Subcutaneous abdominal adipose tissue (tissue), 5 donors: ENCODE data around the gene LGI2.

Experiments
- H3K27ac ChIP-seq: one replicate; pipeline ENCODE4 v1.7.0; 2013; ENCODE audit warnings: low read depth, mild to moderate bottlenecking, inconsistent platforms, low read length, moderate library complexity
- H3K27me3 ChIP-seq, 5 donors: one replicate each; pipeline ENCODE4 v1.7.0; 2013; ENCODE audit warnings: low read length in 5 of 5, inconsistent platforms in 1 of 5; ENCODE audit not compliant: control insufficient read depth in 5 of 5, insufficient read depth in 4 of 5
- H3K36me3 ChIP-seq, 5 donors: one replicate each; pipeline ENCODE4 v1.7.0; 2013; ENCODE audit warnings: low read length in 5 of 5; ENCODE audit not compliant: control insufficient read depth in 5 of 5, insufficient read depth in 5 of 5
- H3K4me1 ChIP-seq, 5 donors: one replicate each; pipeline ENCODE4 v1.7.0; 2013; ENCODE audit warnings: low read length in 5 of 5, mild to moderate bottlenecking in 3 of 5, moderate library complexity in 1 of 5; ENCODE audit not compliant: control insufficient read depth in 5 of 5, insufficient read depth in 5 of 5
- H3K4me3 ChIP-seq, 5 donors: one replicate each; pipeline ENCODE4 v1.7.0; 2013; ENCODE audit warnings: low read length in 5 of 5, low read depth in 1 of 5
- H3K9ac ChIP-seq, 5 donors: one replicate each; pipeline ENCODE4 v1.7.0; 2013; ENCODE audit warnings: low read length in 5 of 5, mild to moderate bottlenecking in 4 of 5, moderate library complexity in 3 of 5
- H3K9me3 ChIP-seq, 5 donors: one replicate each; pipeline ENCODE4 v1.7.0; 2013; ENCODE audit warnings: low read length in 5 of 5; ENCODE audit not compliant: control insufficient read depth in 5 of 5
- donor health status: healthy.
- donor health status: healthy.
- donor health status: healthy.
- donor health status: healthy.
- donor health status: healthy.

LGI2 gene

DNA sequence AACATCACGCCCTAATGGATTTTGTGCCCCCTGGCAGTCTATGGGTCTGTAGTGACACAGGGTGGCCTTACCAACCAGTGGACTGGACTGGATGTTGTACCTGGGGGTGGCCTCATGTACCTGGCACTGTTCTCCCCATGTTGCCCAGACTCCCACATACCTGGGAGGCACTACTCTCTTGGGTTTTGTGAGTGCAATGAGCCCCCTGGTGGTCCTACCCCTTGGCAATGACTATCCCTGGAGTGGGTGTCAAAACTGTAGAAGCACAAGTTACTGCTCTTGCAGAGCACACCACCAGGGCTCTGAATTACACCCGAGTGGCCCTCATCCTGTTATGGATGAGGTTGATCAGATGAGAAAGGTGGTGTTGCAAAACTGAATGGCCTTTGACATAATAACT is 60.1 kb downstream of the LGI2 start:
- no peak overlapping the region for H3K9ac ChIP-seq
- H3K36me3 ChIP-seq = no peaks in the 10 kb centered on the region
- H3K27me3 ChIP-seq = no peaks in the 10 kb centered on the region
- no peak overlapping the region for H3K4me3 ChIP-seq
- H3K9me3 ChIP-seq = peaks cover 0 to 5% (median 0%) of the 10 kb centered on the region in 5 donors
- no peak overlapping the region for H3K27ac ChIP-seq
- peaks cover 0 to 5% (median 0%) of the 10 kb centered on the region in 5 donors for H3K4me1 ChIP-seq

GRCh38 chr4:24970191-24970590 is 60.6 kb downstream of the LGI2 start:
- Histone ChIP-seq H3K27me3 (no peaks in the 10 kb centered on the region), H3K27ac (no peak overlapping the region), H3K4me1 (peaks cover 0 to 5% (median 0%) of the 10 kb centered on the region in 5 donors), H3K4me3 (no peak overlapping the region), H3K9me3 (peaks cover 0 to 6% (median 0%) of the 10 kb centered on the region in 5 donors), H3K9ac (no peak overlapping the region), H3K36me3 (no peaks in the 10 kb centered on the region)

- Histone ChIP-seq H3K4me3 (no peak overlapping the region), H3K27me3 (no peaks in the 10 kb centered on the region), H3K9ac (no peak overlapping the region), H3K36me3 (no peaks in the 10 kb centered on the region), H3K9me3 (peaks cover 0 to 6% (median 0%) of the 10 kb centered on the region in 5 donors), H3K4me1 (peaks cover 0 to 5% (median 0%) of the 10 kb centered on the region in 5 donors), H3K27ac (no peak overlapping the region)
Observed at GRCh38 chr4:24969486-24969885, 61.3 kb downstream of the LGI2 start.

DNA sequence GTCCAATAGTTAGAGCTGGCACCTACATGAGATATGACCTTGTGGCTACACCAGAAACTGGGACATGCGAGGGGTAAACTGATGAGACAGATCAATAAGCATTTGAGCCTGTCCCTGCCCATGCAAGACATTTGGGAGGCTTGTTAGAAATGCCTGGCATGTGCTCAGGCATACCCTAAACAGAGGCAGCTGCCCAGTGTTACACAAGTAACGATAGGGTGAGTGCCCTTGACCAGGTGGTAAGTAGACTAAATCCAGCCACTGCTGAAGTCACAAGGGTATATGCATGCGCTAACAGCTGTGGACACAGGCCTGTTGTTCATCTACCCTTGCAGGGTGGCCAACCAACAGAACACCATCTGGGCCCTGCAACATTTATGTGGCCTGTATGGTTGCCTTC is 61.8 kb downstream of the LGI2 start:
- H3K9me3 ChIP-seq = peaks cover 0 to 6% (median 0%) of the 10 kb centered on the region in 5 donors
- peaks cover 0 to 5% (median 0%) of the 10 kb centered on the region in 5 donors for H3K4me1 ChIP-seq
- no peak overlapping the region for H3K27ac ChIP-seq
- no peaks in the 10 kb centered on the region for H3K27me3 ChIP-seq
- no peak overlapping the region for H3K9ac ChIP-seq
- no peaks in the 10 kb centered on the region for H3K36me3 ChIP-seq
- no peak overlapping the region for H3K4me3 ChIP-seq

DNA sequence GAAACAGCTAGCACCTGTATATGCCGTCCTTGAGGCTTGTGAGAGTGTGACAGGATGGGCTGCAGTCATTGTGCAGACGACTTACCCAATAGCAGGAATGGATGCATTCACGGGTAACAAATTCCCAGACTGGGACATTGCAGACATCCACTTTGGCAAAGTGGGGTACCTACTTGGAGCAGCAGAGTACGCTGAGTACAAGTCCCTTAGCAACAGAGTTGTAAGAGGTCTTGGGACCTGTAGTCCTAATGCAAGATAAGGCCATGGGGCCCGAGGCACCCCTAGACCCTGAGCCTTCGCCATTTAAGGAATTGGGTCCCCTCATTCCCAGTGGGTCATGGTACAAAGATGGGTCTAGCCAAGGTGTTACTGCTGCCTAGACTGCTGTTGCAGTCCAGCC is 62.5 kb downstream of the LGI2 start:
- no peak overlapping the region for H3K4me3 ChIP-seq
- H3K27me3 ChIP-seq = no peaks in the 10 kb centered on the region
- no peak overlapping the region for H3K9ac ChIP-seq
- H3K27ac ChIP-seq = no peak overlapping the region
- H3K4me1 ChIP-seq = peaks cover 0 to 5% (median 0%) of the 10 kb centered on the region in 5 donors
- no peaks in the 10 kb centered on the region for H3K36me3 ChIP-seq
- peaks cover 0 to 6% (median 0%) of the 10 kb centered on the region in 5 donors for H3K9me3 ChIP-seq

DNA sequence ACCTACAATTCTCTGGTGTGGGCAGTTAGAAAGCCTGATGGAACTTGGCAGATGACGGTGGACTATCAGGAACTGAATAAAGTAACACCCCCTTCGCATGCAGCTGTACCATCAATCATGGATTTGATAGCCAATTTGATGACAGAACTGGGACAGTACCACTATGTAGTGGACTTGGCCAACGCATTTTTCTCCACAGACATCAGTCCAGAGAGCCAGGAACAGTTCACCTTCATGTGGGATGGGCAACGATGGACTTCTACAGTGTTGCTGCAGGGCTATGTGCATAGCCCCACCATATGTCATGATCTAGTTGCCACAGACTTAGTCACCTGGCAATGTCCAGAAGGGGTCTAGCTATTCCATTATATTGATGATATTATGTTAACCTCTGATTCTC is 63.4 kb downstream of the LGI2 start:
- no peak overlapping the region for H3K27ac ChIP-seq
- peaks cover 0 to 5% (median 0%) of the 10 kb centered on the region in 5 donors for H3K4me1 ChIP-seq
- H3K9me3 ChIP-seq = peaks cover 0 to 6% (median 0%) of the 10 kb centered on the region in 5 donors
- no peaks in the 10 kb centered on the region for H3K27me3 ChIP-seq
- no peak overlapping the region for H3K9ac ChIP-seq
- no peaks in the 10 kb centered on the region for H3K36me3 ChIP-seq
- H3K4me3 ChIP-seq = no peak overlapping the region

- H3K36me3 ChIP-seq = no peaks in the 10 kb centered on the region
- H3K27me3 ChIP-seq = no peaks in the 10 kb centered on the region
Observed at GRCh38 chr4:24966076-24966475, 64.7 kb downstream of the LGI2 start.

DNA sequence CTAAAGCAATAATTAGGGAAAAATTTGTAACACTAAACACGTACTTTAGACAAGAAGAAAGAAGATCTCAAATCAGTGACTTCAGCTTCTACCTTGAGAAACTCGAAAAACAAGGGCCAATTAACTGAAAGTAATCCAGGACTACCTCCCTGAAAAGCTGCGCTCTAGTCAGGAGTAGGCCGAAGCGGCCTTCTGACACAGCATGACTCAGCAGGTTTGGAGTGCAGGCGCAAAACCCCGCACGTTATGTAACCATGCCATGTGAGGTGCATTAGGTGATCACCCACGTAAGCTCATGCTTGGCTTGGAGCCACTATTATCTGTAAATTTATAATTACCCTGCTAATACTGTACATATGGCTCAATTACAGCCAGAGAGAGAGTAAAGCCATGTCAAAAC is 65.1 kb downstream of the LGI2 start:
- Histone ChIP-seq H3K27ac (no peak overlapping the region), H3K9me3 (peaks cover 0 to 6% (median 0%) of the 10 kb centered on the region in 5 donors), H3K9ac (no peak overlapping the region), H3K36me3 (no peaks in the 10 kb centered on the region), H3K27me3 (no peaks in the 10 kb centered on the region), H3K4me3 (no peak overlapping the region), H3K4me1 (no peaks in the 10 kb centered on the region)

More at GRCh38 chr4:24966076-24966475, 64.7 kb downstream of the LGI2 start:
- Histone ChIP-seq H3K4me1 (peaks cover 0 to under 1% (median 0%) of the 10 kb centered on the region in 5 donors), H3K4me3 (no peak overlapping the region), H3K27ac (no peak overlapping the region), H3K9ac (no peak overlapping the region), H3K9me3 (peaks cover 0 to 6% (median 0%) of the 10 kb centered on the region in 5 donors)

DNA sequence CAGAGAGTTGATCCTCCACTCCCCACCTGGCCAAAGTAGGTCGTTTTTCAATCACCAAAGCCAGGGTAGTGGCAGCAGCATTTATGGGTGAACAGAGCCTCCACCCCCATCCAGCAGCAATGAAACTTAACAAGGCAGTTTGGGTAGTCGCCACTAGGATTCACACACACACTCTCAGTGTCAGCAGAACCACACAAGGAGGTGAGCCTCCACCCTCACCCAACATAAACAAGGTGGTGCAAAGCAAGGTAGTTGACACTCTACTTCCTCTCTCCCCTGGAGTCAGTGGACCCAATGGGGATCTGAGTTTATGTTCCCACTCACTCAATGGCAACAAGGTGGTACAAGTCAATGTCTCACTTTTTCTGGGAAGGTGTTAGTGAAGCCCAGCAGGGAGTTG is 67.5 kb downstream of the LGI2 start:
- Histone ChIP-seq H3K9ac (no peak overlapping the region), H3K36me3 (no peaks in the 10 kb centered on the region), H3K4me3 (no peak overlapping the region), H3K27me3 (no peaks in the 10 kb centered on the region), H3K4me1 (no peaks in the 10 kb centered on the region), H3K9me3 (peaks cover 0 to 6% (median 0%) of the 10 kb centered on the region in 5 donors), H3K27ac (no peak overlapping the region)

DNA sequence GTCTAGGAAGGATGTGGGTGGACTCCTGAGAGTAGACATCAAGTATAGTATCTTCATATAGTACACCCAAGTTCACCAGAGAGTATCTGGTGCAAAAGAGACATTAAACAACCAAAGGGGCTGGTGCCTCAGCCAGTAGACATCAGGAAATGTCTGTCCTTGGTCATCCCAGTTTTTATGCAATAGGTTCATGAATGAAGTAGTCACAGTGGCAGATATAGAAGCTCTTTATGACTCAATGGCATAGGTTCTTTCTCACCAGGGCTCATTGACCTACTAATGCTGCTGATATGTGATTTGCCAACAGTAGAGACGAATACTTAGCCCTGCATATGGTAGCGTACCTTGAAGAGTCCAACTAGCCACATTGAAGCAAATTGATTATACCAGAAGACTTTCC is 72.9 kb downstream of the LGI2 start:
- Histone ChIP-seq H3K9me3 (peaks cover 2 to 9% (median 7%) of the 10 kb centered on the region in 5 donors), H3K36me3 (no peaks in the 10 kb centered on the region), H3K27ac (no peak overlapping the region), H3K9ac (no peak overlapping the region), H3K27me3 (no peaks in the 10 kb centered on the region), H3K4me3 (no peak overlapping the region), H3K4me1 (no peaks in the 10 kb centered on the region)

DNA sequence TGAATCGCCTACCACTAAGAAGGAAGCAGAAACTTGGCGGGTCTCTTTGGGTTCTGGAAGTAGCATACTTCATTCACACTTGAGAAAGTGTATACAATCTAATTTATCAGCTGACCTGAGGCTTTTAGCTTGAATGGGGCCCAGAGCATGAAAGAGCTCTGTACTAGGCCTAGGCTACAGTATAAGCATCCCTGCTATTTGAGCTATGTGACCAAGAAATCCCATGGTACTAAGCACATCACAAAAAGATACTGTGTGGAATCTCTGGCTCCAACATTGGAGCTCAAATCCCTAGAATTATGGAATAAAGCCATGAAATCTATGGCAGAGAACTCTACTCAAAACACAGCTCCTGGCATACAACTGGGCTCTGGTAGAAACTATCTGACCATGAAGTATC is 74.0 kb downstream of the LGI2 start:
- Histone ChIP-seq H3K27me3 (no peaks in the 10 kb centered on the region), H3K27ac (no peak overlapping the region), H3K9me3 (peaks cover 2 to 9% (median 7%) of the 10 kb centered on the region in 5 donors), H3K36me3 (no peaks in the 10 kb centered on the region), H3K4me3 (no peak overlapping the region), H3K9ac (no peak overlapping the region), H3K4me1 (no peaks in the 10 kb centered on the region)
